Hypothalamus (tissue), 51 donors: Measurements from ENCODE around the gene NPVF.
A peak's percentile ranks its signal among the peaks of the same experiment; 100 is the strongest.

Experiments used
- DNase-seq, 51 donors: peaks; one replicate each; lab custom pipeline; 2025; lab: John Stamatoyannopoulos, UW

The NPVF gene

GRCh38 chr7:25235471-25235870, 7.2 kb upstream of the NPVF start:
- no peak for DNase-seq

GRCh38 chr7:25234336-25234735, 6.0 kb upstream of the NPVF start:
- no peak for DNase-seq

GRCh38 chr7:25223206-25223605, 5.1 kb downstream of the NPVF start:
- no peak for DNase-seq

GRCh38 chr7:25222666-25223065, 5.6 kb downstream of the NPVF start:
- DNase-seq, result no peak

GRCh38 chr7:25221009-25221408, 7.3 kb downstream of the NPVF start:
- no peak for DNase-seq

GRCh38 chr7:25218191-25218590, 10.1 kb downstream of the NPVF start:
- DNase-seq, result no peak

GRCh38 chr7:25216837-25217236, 11.4 kb downstream of the NPVF start:
- peak in 1 of 51 donors; percentile 38 for DNase-seq

- DNase-seq, result no peak
Observed at GRCh38 chr7:25215694-25216335, 12.5 kb downstream of the NPVF start.

GRCh38 chr7:25208525-25209221, 19.6 kb downstream of the NPVF start:
- DNase-seq, result no peak

GRCh38 chr7:25207887-25208286, 20.4 kb downstream of the NPVF start:
- no peak for DNase-seq

GRCh38 chr7:25206765-25207164, 21.5 kb downstream of the NPVF start:
- no peak for DNase-seq

- no peak for DNase-seq
Observed at GRCh38 chr7:25196132-25196896, 32.0 kb downstream of the NPVF start.

GRCh38 chr7:25194036-25194435, 34.2 kb downstream of the NPVF start:
- DNase-seq, result no peak

- no peak for DNase-seq
Observed at GRCh38 chr7:25192043-25192442, 36.2 kb downstream of the NPVF start.

GRCh38 chr7:25189197-25189596, 39.1 kb downstream of the NPVF start:
- DNase-seq, result no peak

GRCh38 chr7:25187932-25188331, 40.4 kb downstream of the NPVF start:
- DNase-seq, result no peak

GRCh38 chr7:25186436-25186835, 41.9 kb downstream of the NPVF start:
- peak in 3 of 51 donors; percentile 2 to 40 (median 31) for DNase-seq

- DNase-seq, result no peak
Observed at GRCh38 chr7:25181532-25181931, 46.8 kb downstream of the NPVF start.

GRCh38 chr7:25180946-25181345, 47.3 kb downstream of the NPVF start:
- no peak for DNase-seq

- peak in 3 of 51 donors; percentile 29 to 43 (median 38) for DNase-seq
Observed at GRCh38 chr7:25180592-25180923, 47.7 kb downstream of the NPVF start.

GRCh38 chr7:25179771-25180591, 48.3 kb downstream of the NPVF start:
- peak; percentile 29 to 96 (median 82) for DNase-seq
